ENCODE data around the gene SNORC.

DNA sequence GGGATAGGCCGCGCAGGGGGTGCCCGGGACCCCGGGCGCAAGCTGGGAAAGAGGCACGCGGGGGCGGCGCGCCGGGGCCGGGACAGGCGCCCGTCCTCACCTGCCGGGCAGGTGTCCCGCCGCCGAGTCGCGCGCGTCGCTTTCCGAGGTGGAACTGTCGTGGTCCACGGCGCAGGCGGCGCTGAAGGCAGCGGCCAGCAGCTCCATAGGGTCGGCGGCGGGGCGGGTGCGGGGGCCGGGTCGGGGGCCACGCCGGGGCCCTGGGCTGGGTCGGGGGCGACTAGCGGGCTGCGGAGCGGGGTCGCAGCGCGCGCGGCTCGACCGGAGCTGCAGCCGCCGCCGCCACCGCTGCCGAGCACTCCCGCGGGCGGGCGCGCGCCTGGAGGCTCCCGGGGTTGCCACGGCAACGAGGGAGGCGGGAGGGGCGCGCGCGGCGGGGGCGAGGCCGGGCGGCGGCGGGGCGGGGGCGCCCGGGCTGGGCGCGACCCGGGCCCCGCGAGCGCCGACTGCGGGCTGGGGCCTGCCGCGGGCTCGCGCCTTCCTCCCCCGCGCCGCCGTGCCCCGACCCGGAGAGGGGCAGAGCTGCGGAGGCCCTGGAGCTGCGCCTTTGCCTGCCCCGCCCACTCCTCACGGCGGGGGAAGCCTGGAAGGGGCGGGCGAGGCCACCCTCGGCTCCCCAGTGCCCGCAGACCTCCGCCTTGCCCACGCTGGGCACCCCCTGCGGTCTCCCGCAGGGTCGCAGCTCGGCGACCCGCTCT, 57.9 kb downstream of the SNORC start:
- TF ChIP-seq TRIM24 (CRISPR knock-in tag; IDR thresholded peaks at IDR 0.05) (no peak), POLR2AphosphoS2 (IDR thresholded peaks at IDR 0.05; ENCODE audit: low read depth, low read length) (no peak), EZH2 (conservative IDR thresholded peaks at IDR 0.05; ENCODE audit: low read depth, low read length) (no peak), POLR2A (IDR thresholded peaks at IDR 0.05; ENCODE audit: insufficient read depth in 1 of 2, low read depth in 2 of 2, low read length in 2 of 2) (no peak), SMYD3 (CRISPR knock-in tag; IDR thresholded peaks at IDR 0.05) (no peak)
- TF ChIP-seq, protein P1, sequence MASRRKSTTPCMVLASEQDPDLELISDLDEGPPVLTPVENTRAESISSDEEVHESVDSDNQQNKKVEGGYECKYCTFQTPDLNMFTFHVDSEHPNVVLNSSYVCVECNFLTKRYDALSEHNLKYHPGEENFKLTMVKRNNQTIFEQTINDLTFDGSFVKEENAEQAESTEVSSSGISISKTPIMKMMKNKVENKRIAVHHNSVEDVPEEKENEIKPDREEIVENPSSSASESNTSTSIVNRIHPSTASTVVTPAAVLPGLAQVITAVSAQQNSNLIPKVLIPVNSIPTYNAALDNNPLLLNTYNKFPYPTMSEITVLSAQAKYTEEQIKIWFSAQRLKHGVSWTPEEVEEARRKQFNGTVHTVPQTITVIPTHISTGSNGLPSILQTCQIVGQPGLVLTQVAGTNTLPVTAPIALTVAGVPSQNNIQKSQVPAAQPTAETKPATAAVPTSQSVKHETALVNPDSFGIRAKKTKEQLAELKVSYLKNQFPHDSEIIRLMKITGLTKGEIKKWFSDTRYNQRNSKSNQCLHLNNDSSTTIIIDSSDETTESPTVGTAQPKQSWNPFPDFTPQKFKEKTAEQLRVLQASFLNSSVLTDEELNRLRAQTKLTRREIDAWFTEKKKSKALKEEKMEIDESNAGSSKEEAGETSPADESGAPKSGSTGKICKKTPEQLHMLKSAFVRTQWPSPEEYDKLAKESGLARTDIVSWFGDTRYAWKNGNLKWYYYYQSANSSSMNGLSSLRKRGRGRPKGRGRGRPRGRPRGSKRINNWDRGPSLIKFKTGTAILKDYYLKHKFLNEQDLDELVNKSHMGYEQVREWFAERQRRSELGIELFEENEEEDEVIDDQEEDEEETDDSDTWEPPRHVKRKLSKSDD (CRISPR knock-in tag; IDR thresholded peaks at IDR 0.05; ENCODE audit: low read depth): no peak
